ENCODE measurements around the gene ZNF513.

The ZNF513 gene

DNA sequence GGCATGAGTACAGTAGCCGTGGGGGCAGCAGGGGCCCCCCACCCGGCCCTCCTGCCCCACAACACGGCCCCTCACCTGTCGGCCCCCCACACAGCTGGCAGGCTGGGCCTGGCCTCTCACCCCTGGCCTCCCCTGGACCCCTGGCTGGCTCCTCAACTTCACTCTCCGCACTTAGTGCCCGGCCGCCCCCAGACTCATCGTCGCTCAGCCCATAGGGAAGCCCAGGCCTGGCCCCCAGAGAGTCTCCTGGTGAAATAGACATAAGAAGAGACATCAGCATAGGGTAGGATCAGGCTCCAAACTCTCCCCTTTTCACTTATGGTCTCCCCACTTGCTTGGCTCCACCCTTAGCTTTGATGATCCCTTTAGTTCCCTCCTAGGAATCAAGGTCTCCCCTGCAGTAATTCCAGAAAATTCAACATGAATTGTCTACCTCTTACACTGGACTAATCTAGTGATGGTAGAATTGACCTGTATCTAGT is 1.7 kb downstream of the ZNF513 start:
- Histone ChIP-seq H3K9me3 (no peaks in the 10 kb centered on the region), H3K27me3 (no peaks in the 10 kb centered on the region), H3K36me3 (peaks cover 65% of the 10 kb centered on the region), H3K4me3 (ENCODE audit: low read depth, low read length) (peak overlapping the region; percentile 92), H3K4me1 (no peaks in the 10 kb centered on the region)
- TF ChIP-seq, protein P1, sequence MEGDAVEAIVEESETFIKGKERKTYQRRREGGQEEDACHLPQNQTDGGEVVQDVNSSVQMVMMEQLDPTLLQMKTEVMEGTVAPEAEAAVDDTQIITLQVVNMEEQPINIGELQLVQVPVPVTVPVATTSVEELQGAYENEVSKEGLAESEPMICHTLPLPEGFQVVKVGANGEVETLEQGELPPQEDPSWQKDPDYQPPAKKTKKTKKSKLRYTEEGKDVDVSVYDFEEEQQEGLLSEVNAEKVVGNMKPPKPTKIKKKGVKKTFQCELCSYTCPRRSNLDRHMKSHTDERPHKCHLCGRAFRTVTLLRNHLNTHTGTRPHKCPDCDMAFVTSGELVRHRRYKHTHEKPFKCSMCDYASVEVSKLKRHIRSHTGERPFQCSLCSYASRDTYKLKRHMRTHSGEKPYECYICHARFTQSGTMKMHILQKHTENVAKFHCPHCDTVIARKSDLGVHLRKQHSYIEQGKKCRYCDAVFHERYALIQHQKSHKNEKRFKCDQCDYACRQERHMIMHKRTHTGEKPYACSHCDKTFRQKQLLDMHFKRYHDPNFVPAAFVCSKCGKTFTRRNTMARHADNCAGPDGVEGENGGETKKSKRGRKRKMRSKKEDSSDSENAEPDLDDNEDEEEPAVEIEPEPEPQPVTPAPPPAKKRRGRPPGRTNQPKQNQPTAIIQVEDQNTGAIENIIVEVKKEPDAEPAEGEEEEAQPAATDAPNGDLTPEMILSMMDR (IDR thresholded peaks at IDR 0.05; ENCODE audit: low read depth, low read length), result no peak
- no peak for DNase-seq

DNA sequence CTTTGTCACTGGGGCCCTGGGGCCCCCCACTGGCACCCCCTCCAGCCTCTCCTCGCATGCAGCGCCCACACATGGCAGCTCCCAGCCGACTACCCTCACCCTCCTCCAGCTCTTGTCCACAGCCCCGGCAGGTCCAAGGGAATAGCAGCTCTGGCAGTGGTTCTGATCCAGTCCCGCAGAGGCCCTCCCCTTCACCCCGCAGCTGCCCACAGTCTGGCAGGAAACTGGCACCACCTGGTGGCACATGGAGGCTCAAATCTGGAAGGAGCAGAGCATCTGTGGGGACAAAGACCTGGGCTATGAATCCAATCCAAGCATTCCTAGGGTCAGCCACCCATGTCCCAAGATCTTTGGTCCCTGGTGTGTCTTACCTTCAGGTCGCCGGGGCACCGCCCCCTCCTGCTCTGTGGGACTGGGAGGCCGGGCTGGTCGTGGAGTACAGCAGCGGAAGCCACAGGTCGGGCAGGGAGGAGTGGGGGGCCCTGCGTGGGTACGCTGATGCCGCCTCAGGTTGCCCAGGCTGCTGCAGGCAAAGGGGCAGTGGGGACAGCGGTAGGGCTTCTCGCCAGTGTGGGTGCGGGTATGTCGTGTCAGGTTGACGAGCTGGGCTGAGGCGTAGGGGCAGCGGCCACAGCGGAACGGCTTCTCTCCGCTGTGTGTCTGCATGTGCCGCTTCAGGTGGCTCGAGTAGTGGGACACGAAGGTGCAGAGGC is 2.3 kb downstream of the ZNF513 start:
- peaks cover 65% of the 10 kb centered on the region for H3K36me3 ChIP-seq
- TF ChIP-seq, protein P1 (IDR thresholded peaks at IDR 0.05; ENCODE audit: low read depth, low read length), result peak; percentile 21; the same call in 1 of the 2 replicates
- H3K4me3 ChIP-seq (ENCODE audit: low read depth, low read length), result no peak overlapping the region
- no peaks in the 10 kb centered on the region for H3K4me1 ChIP-seq
- no peaks in the 10 kb centered on the region for H3K27me3 ChIP-seq
- H3K9me3 ChIP-seq, result no peaks in the 10 kb centered on the region
- DNase-seq, result no peak

DNA sequence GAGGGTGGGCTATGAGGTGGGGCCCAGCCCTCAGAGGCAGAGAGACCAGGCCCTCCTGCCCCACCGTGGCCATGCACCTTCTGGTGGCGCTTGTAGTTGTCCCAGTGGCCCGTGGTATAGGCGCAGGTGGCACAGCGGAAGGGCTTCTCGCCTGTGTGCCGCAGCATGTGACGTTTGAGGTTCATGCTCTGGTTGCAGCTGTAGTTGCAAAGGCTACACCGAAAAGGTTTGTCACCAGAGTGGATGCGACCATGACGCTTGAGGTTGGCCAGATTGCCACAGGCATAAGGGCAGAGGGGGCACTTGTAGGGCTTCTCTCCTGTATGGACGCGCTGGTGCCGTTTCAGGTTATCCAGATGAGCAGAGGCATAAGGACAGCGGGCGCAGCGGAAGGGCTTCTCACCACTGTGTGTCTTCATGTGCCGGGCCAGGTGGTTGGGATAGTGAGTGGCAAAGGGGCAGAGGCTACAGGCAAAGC is 2.9 kb downstream of the ZNF513 start:
- H3K36me3 ChIP-seq, result peaks cover 69% of the 10 kb centered on the region

DNA sequence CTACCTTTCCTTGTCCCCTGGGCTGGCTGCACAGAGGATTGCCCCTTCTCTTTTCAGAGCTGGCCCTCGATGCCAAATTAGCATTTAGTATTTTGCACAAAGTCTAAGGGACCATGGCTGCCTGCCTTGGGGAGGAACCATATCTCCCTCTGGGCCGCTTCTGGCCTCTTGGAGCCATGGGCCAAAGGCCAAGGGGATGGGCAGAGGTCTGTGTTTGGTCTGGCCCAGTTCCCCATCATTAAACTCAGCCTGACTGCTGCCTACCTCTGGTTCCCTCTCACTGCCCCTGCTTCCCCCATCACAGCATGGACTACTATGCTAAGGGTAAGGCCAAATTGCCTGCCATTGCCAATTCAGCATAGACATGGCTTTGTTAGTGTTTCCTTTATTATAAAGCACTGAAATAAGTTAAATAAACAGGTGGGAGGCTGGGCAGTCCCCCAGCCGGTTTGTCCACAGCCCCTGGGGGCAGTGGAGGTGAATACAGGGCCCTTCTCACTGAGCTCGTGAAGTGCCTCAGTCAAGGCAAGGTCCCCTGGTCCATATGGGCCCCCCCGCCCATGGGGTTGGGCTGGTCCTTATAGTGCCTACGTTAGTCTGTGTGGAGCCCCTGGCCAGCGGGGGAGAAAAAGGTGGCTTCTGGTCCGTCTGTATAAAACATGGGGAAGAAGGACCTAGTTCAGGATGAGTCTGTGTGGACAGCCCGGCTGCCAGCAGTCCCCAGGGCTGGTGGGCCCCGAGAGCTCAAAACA is 3.5 kb downstream of the ZNF513 start:
- Histone ChIP-seq H3K27me3 (no peaks in the 10 kb centered on the region), H3K36me3 (peaks cover 70% of the 10 kb centered on the region), H3K4me3 (ENCODE audit: low read depth, low read length) (no peak overlapping the region), H3K4me1 (no peaks in the 10 kb centered on the region), H3K9me3 (no peaks in the 10 kb centered on the region)
- no peak for DNase-seq
- TF ChIP-seq, protein P1 (IDR thresholded peaks at IDR 0.05; ENCODE audit: low read depth, low read length), result no peak

More for the DNA sequence above, 2.9 kb downstream of the ZNF513 start:
- Histone ChIP-seq H3K4me1 (no peaks in the 10 kb centered on the region), H3K9me3 (no peaks in the 10 kb centered on the region), H3K4me3 (ENCODE audit: low read depth, low read length) (no peak overlapping the region), H3K27me3 (no peaks in the 10 kb centered on the region)
- TF ChIP-seq, protein P1 (IDR thresholded peaks at IDR 0.05; ENCODE audit: low read depth, low read length), result no peak
- no peak for DNase-seq

DNA sequence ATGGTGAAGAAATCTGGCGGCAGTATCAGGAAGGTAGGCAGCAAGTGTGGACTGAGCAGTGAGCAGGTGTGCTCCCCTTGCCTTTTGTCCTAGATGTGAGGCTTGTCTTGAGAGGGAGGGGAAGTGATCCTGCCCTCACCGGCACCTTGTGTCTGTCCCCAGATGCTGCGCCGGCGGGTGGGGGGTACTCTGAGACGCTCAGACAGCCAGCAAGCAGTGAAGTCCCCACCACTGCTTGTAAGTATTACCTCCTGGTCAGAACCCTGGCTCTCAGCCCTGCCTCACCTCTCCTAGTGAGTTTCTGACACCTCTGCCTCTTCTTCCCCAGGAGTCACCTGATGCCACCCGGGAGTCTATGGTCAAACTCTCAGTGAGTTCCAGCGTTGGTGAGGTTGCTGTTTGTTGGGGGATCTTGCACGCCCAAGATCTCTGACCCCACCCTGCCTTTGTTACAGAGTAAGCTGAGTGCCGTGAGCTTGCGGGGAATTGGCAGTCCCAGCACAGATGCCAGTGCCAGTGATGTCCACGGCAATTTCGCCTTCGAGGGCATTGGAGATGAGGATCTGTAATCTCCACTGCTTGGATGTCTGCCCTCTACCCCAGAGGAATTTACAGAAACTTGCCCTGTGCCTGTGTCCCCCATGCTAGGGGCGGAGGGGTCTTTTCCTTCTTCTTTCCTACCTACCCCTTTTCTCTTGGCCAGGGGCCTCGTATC is 4.2 kb downstream of the ZNF513 start:
- Histone ChIP-seq H3K4me1 (no peaks in the 10 kb centered on the region; the same call in 1 of the 2 replicates), H3K9me3 (no peaks in the 10 kb centered on the region), H3K36me3 (peaks cover 62% of the 10 kb centered on the region), H3K27me3 (no peaks in the 10 kb centered on the region), H3K4me3 (ENCODE audit: low read depth, low read length) (no peak overlapping the region)
- no peak for DNase-seq
- TF ChIP-seq, protein P1 (IDR thresholded peaks at IDR 0.05; ENCODE audit: low read depth, low read length), result no peak
